Osteoblast (primary cell): ENCODE data around the gene IGF2BP2. TPM values are rescaled to one million over a fixed set of nuclear protein-coding genes. Genes with fewer than 3 reads are reported as not detected.
"Not testable (repeated sequence)": the region's sequence is repeated elsewhere in the genome, so short reads cannot be mapped to it uniquely, and the experiment has no call there.

Experiments used
- DNase-seq: peaks from one replicate; pipeline ENCODE4 v3.0.0; 2011; ENCODE audit warnings: low spot score, mixed read lengths; ENCODE audit not compliant: insufficient read length; ENCODE audit errors: missing footprints
- H2AFZ ChIP-seq: 2 replicates; pipeline ENCODE4 v1.6.0; 2011; ENCODE audit warnings: mild to moderate bottlenecking, low read length
- H3K27ac ChIP-seq: 2 replicates; pipeline ENCODE4 v1.5.1; 2011; ENCODE audit warnings: mild to moderate bottlenecking, low read depth, low read length, moderate library complexity
- H3K27me3 ChIP-seq: 2 replicates; pipeline ENCODE4 v1.6.0; 2012; ENCODE audit warnings: mild to moderate bottlenecking, control low read depth, inconsistent platforms, low read length, moderate library complexity; ENCODE audit not compliant: insufficient read depth
- H3K36me3 ChIP-seq: 2 replicates; pipeline ENCODE4 v1.5.1; 2011; ENCODE audit warnings: mild to moderate bottlenecking, low read length, control low read depth, moderate library complexity; ENCODE audit not compliant: insufficient read depth
- H3K4me1 ChIP-seq: 2 replicates; pipeline ENCODE4 v1.5.1; 2011; ENCODE audit warnings: mild to moderate bottlenecking, low read length, control low read depth, moderate library complexity; ENCODE audit not compliant: insufficient read depth
- H3K4me2 ChIP-seq: 2 replicates; pipeline ENCODE4 v1.6.0; 2011; ENCODE audit warnings: mild to moderate bottlenecking, low read length; ENCODE audit not compliant: insufficient read depth
- H3K4me3 ChIP-seq: fragments of 200-600 bp; sonication (generic); 3 replicates; pipeline ENCODE4 v1.5.1; 2012; ENCODE audit warnings: mild to moderate bottlenecking, low read length, inconsistent platforms; ENCODE audit not compliant: insufficient read depth
- H3K79me2 ChIP-seq: 2 replicates; pipeline ENCODE4 v1.6.0; 2012; ENCODE audit warnings: mild to moderate bottlenecking, low read length, control low read depth, inconsistent platforms; ENCODE audit not compliant: insufficient read depth
- H3K9me3 ChIP-seq: 2 replicates; pipeline ENCODE4 v1.5.1; 2011; ENCODE audit warnings: low read depth, low read length, control low read depth
- H4K20me1 ChIP-seq: 2 replicates; pipeline ENCODE4 v1.6.0; 2012; ENCODE audit warnings: mild to moderate bottlenecking, low read length, control low read depth; ENCODE audit not compliant: insufficient read depth
- total RNA-seq: library from RNA; depleted of rRNA; stranded (reverse); fragments of >200 nt; gene quantifications from 2 replicates; pipeline ENCODE4 v1.2.3, GENCODE V29; 2012
- TF ChIP-seq, protein P1 (sequence below): IDR thresholded peaks from 2 replicates; pipeline ENCODE4 v1.5.1; 2011; ENCODE audit warnings: mild to moderate bottlenecking, low read depth, low read length, moderate library complexity; ENCODE audit errors: extremely low read depth

Gene IGF2BP2
- total RNA-seq, 1 donor, result 81.8 TPM

DNA sequence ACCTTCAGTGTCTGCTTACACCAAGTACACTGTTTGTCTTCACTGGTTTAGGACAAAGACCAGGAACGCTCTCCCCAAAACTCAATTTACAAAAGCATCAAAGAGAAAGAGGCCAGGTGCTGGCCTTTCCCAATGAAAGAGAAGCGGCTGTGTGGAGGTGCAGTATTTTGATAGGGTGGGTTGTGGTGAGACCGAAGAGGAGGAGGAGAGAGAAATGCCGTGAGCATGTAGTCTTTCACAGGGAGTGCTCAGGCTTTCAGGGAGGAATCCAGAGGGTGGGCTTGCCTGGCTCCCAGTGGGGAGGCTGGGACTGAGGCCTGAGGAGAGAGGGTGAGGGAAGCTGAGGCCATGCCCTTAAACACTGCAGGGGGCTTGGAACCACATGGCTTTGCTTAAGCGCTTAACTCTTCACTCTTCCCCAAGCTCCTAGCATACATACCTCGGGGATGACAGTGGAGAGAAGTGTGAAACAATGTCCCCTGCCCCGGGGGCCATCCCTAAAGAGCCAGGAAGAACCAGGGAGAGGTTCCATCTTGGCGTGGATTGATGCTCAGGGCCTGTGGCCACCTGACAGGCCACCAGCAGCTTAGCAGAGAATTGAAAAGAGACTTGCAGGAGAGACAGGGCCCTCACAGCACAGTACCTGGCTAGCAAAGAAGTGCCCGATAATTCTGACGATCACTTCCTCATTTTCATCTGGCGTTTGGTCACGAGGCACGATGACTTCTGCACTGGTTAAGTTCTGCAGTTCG, 178.3 kb downstream of the IGF2BP2 start:
- Histone ChIP-seq H2AFZ (no peak overlapping the region), H3K36me3 (peaks cover 46% of the 10 kb centered on the region), H3K4me3 (no peak overlapping the region), H3K27ac (no peak overlapping the region), H3K4me1 (peaks cover 5% of the 10 kb centered on the region), H3K27me3 (no peaks in the 10 kb centered on the region), H3K9me3 (no peaks in the 10 kb centered on the region), H4K20me1 (no peaks in the 10 kb centered on the region), H3K4me2 (no peak overlapping the region), H3K79me2 (no peaks in the 10 kb centered on the region)
- peak; percentile 36 for DNase-seq
- TF ChIP-seq, protein P1, sequence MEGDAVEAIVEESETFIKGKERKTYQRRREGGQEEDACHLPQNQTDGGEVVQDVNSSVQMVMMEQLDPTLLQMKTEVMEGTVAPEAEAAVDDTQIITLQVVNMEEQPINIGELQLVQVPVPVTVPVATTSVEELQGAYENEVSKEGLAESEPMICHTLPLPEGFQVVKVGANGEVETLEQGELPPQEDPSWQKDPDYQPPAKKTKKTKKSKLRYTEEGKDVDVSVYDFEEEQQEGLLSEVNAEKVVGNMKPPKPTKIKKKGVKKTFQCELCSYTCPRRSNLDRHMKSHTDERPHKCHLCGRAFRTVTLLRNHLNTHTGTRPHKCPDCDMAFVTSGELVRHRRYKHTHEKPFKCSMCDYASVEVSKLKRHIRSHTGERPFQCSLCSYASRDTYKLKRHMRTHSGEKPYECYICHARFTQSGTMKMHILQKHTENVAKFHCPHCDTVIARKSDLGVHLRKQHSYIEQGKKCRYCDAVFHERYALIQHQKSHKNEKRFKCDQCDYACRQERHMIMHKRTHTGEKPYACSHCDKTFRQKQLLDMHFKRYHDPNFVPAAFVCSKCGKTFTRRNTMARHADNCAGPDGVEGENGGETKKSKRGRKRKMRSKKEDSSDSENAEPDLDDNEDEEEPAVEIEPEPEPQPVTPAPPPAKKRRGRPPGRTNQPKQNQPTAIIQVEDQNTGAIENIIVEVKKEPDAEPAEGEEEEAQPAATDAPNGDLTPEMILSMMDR, result no peak

DNA sequence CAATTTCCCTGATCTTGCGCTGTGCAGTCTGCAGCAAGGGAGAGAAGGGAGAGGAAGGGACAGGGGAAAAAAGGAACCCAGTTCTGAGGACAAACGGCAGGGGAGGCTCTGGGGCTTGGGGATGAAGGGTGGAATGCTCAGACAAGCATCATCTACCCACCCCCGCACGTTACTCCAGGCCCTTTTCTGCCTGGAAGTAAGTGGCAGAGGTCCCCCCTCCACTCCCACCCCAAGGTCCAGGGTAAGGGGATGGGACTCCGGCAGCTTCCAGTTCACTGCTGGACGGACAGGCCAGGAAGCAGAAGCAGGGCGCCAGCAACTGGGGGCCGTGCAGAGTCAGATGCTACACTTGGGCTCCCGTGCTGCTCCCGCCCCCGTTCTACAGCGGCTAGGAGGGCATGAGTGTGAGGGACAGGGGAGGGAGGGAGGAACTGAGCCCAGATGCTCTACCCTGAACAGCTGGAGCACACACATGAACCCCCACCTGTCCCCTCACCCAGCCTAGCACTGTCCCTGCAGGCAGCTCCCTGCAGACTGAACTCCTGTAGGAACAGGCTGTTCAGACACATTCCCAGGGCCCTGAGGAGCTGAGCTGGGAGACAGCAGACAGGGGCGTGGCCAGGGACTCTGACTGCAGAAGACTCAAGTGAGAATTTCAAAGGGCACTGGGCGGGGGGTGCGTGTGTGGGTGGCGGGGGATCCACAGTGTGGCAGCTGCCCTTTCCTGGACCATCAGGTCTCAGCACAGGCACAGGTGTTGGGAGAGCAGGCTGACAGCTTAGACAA, 179.1 kb downstream of the IGF2BP2 start:
- H3K27me3 ChIP-seq, result no peaks in the 10 kb centered on the region
- no peaks in the 10 kb centered on the region for H3K9me3 ChIP-seq
- TF ChIP-seq, protein P1, result no peak
- H3K79me2 ChIP-seq, result no peaks in the 10 kb centered on the region
- DNase-seq, result peak; percentile 38
- no peak overlapping the region for H3K4me2 ChIP-seq
- peaks cover 46% of the 10 kb centered on the region for H3K36me3 ChIP-seq
- H3K27ac ChIP-seq, result no peak overlapping the region
- no peaks in the 10 kb centered on the region for H4K20me1 ChIP-seq
- H3K4me3 ChIP-seq, result no peak overlapping the region
- no peak overlapping the region for H2AFZ ChIP-seq
- peaks cover 5% of the 10 kb centered on the region for H3K4me1 ChIP-seq

DNA sequence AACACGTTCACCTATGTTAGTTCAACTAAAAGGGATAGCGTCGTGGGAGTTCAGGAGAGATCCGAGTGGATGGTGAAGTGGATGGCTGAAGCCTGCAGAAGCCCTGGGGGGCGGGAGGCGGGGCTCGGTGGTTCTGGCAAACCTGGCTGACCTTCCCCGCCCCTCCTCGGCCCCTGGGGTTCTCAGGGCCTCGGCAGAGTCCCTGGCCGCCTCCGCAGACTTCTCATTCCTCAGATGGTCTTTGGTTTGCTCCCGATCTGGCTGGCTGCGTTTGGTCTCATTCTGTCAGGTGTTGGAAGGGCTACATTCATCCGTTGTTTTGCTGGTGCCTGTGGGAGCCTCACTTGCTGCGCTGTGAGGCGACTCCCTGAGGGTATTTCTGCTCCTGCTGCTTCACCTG, 179.7 kb downstream of the IGF2BP2 start:
- DNase-seq, H3K27ac ChIP-seq, H2AFZ ChIP-seq, H3K27me3 ChIP-seq, H3K4me1 ChIP-seq, H3K4me3 ChIP-seq, H3K9me3 ChIP-seq, H3K4me2 ChIP-seq, H3K79me2 ChIP-seq, H4K20me1 ChIP-seq: not testable (repeated sequence)
- peaks cover 46% of the 10 kb centered on the region for H3K36me3 ChIP-seq

DNA sequence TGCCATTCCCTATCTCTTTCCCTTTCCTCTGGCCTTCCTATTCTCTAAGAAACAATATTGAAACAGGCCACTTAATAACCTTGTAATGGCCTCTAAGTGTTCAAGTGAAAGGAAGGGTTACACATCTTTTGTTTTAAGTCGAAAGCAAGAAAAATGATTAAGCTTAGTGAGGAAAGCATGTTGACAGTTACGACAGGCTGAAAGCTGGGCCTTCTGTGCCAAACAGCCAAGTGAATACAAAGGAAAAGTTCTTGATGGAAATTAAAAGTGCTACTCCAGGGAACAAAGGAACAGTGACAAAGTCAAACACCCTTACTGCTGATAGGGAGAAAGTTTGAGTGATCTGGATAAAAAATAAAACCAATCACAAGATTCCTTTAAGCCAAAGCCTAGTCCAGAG, 184.5 kb downstream of the IGF2BP2 start:
- no peaks in the 10 kb centered on the region for H3K27me3 ChIP-seq
- no peaks in the 10 kb centered on the region for H4K20me1 ChIP-seq
- H3K36me3 ChIP-seq, result peaks cover 12% of the 10 kb centered on the region
- H2AFZ ChIP-seq, result no peak overlapping the region
- no peak overlapping the region for H3K4me2 ChIP-seq
- DNase-seq, result no peak
- no peaks in the 10 kb centered on the region for H3K9me3 ChIP-seq
- H3K4me3 ChIP-seq, result no peak overlapping the region
- no peaks in the 10 kb centered on the region for H3K4me1 ChIP-seq
- no peaks in the 10 kb centered on the region for H3K79me2 ChIP-seq
- no peak overlapping the region for H3K27ac ChIP-seq
- TF ChIP-seq, protein P1, result no peak
